HEK293 (cell line): ENCODE data around the gene NUP160.

Experiments used
- GFI1B ChIP-seq: fragments of 450-650 bp; formaldehyde crosslinking; IDR thresholded peaks from 2 replicates; pipeline ENCODE4 v1.5.1; 2016; ENCODE audit warnings: missing biosample characterization, missing genetic modification characterization
- HOXA7 ChIP-seq: sonication (generic); formaldehyde crosslinking; IDR thresholded peaks from 2 replicates; pipeline ENCODE4 v1.8.1; 2022; ENCODE audit warnings: missing genetic modification reagents, borderline replicate concordance
- MYNN ChIP-seq: fragments of 450-650 bp; formaldehyde crosslinking; IDR thresholded peaks from 2 replicates; pipeline ENCODE4 v1.5.1; 2016; ENCODE audit warnings: missing biosample characterization, missing genetic modification characterization, borderline replicate concordance
- SETDB1 ChIP-seq: IDR thresholded peaks from one replicate; pipeline ENCODE4 v1.6.1; 2017; ENCODE audit warnings: mild to moderate bottlenecking, low read length, moderate library complexity, mixed read lengths; ENCODE audit not compliant: insufficient read length
- TCF7L2 ChIP-seq: IDR thresholded peaks from 2 replicates; pipeline ENCODE4 v1.6.1; 2011; ENCODE audit warnings: low read depth, mild to moderate bottlenecking, inconsistent platforms, low read length, moderate library complexity, borderline replicate concordance
- ZBTB1 ChIP-seq: fragments of 450-650 bp; formaldehyde crosslinking; IDR thresholded peaks from 2 replicates; pipeline ENCODE4 v1.5.1; 2016; ENCODE audit warnings: missing biosample characterization, missing genetic modification characterization
- ZBTB21 ChIP-seq: fragments of 450-650 bp; formaldehyde crosslinking; IDR thresholded peaks from 2 replicates; pipeline ENCODE4 v1.5.1; 2017; ENCODE audit warnings: missing biosample characterization, missing genetic modification characterization
- ZNF169 ChIP-seq: fragments of 450-650 bp; formaldehyde crosslinking; IDR thresholded peaks from 2 replicates; pipeline ENCODE4 v1.5.1; 2016; ENCODE audit warnings: missing biosample characterization, missing genetic modification characterization
- TF ChIP-seq, protein P1 (sequence below): fragments of 450-650 bp; formaldehyde crosslinking; IDR thresholded peaks from 2 replicates; pipeline ENCODE4 v1.5.1; 2016; ENCODE audit warnings: missing biosample characterization, missing genetic modification characterization
- TF ChIP-seq, protein P2 (sequence below): fragments of 450-650 bp; formaldehyde crosslinking; IDR thresholded peaks from 2 replicates; pipeline ENCODE4 v1.5.1; 2016; ENCODE audit warnings: missing biosample characterization, missing genetic modification characterization
- TF ChIP-seq, protein P3 (sequence below): sonication (generic); formaldehyde crosslinking; IDR thresholded peaks from 2 replicates; pipeline ENCODE4 v1.8.1; 2022; ENCODE audit warnings: mild to moderate bottlenecking, moderate library complexity, missing genetic modification reagents

DNA sequence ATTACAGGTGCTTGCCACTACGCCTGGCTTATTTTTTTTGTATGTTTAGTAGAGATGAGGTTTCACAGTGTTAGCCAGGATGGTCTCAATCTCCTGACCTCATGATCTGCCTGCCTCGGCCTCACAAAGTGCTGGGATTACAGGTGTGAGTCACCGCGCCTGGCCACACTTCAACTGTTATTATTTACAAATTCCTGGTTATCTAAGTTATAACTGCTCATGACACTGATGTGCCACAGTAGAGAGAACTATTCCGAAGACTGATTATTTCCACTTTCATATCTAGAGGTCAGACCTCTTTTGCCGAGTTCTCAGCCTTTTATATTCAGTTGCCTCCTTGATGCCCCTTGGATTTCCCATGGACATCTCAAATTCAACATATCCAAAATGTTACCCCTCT is 3.9 kb upstream of the NUP160 start:
- TF ChIP-seq, protein P1, sequence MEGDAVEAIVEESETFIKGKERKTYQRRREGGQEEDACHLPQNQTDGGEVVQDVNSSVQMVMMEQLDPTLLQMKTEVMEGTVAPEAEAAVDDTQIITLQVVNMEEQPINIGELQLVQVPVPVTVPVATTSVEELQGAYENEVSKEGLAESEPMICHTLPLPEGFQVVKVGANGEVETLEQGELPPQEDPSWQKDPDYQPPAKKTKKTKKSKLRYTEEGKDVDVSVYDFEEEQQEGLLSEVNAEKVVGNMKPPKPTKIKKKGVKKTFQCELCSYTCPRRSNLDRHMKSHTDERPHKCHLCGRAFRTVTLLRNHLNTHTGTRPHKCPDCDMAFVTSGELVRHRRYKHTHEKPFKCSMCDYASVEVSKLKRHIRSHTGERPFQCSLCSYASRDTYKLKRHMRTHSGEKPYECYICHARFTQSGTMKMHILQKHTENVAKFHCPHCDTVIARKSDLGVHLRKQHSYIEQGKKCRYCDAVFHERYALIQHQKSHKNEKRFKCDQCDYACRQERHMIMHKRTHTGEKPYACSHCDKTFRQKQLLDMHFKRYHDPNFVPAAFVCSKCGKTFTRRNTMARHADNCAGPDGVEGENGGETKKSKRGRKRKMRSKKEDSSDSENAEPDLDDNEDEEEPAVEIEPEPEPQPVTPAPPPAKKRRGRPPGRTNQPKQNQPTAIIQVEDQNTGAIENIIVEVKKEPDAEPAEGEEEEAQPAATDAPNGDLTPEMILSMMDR (tag by site-specific recombination) = no peak
- TF ChIP-seq GFI1B = no peak
- TF ChIP-seq ZBTB1 (tag by site-specific recombination) = no peak
- no peak for TF ChIP-seq ZNF169 (tag by site-specific recombination)
- TF ChIP-seq HOXA7 (CRISPR knock-in tag) = no peak
- no peak for TF ChIP-seq ZBTB21 (tag by site-specific recombination)
- TF ChIP-seq, protein P2, sequence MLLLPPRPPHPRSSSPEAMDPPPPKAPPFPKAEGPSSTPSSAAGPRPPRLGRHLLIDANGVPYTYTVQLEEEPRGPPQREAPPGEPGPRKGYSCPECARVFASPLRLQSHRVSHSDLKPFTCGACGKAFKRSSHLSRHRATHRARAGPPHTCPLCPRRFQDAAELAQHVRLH (tag by site-specific recombination) = no peak
- no peak for TF ChIP-seq MYNN (tag by site-specific recombination)
- TF ChIP-seq, protein P3, sequence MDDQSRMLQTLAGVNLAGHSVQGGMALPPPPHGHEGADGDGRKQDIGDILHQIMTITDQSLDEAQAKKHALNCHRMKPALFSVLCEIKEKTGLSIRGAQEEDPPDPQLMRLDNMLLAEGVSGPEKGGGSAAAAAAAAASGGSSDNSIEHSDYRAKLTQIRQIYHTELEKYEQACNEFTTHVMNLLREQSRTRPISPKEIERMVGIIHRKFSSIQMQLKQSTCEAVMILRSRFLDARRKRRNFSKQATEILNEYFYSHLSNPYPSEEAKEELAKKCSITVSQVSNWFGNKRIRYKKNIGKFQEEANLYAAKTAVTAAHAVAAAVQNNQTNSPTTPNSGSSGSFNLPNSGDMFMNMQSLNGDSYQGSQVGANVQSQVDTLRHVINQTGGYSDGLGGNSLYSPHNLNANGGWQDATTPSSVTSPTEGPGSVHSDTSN (CRISPR knock-in tag) = no peak
- TF ChIP-seq TCF7L2 = no peak
- TF ChIP-seq SETDB1 = no peak
